GM12878 (cell line): ENCODE data around the gene SH3BGRL3. TPM values are rescaled to one million over a fixed set of nuclear protein-coding genes. Genes with fewer than 3 reads are reported as not detected.

Source experiments
- ATF7 ChIP-seq: fragments of 450-650 bp; IDR thresholded peaks from 2 replicates; pipeline ENCODE4 v1.6.1; 2016; ENCODE audit warnings: low read depth, mild to moderate bottlenecking
- BMI1 ChIP-seq: fragments of 450-650 bp; IDR thresholded peaks from 2 replicates; pipeline ENCODE4 v1.6.1; 2016; ENCODE audit warnings: mild to moderate bottlenecking, moderate library complexity, borderline replicate concordance
- E2F4 ChIP-seq: IDR thresholded peaks from 2 replicates; pipeline ENCODE4 v1.6.1; 2012; ENCODE audit warnings: low read depth, low read length, improper control_type of control experiment
- E2F8 ChIP-seq: fragments of 450-650 bp; IDR thresholded peaks from 2 replicates; pipeline ENCODE4 v1.6.1; 2018; ENCODE audit warnings: mild to moderate bottlenecking, low read depth, moderate library complexity; ENCODE audit not compliant: partially characterized antibody
- HDGF ChIP-seq: fragments of 450-650 bp; IDR thresholded peaks from 2 replicates; pipeline ENCODE4 v1.6.1; 2016; ENCODE audit warnings: antibody characterized with exemption
- MAX ChIP-seq: IDR thresholded peaks from 2 replicates; pipeline ENCODE4 v1.6.1; 2012; ENCODE audit warnings: low read depth, low read length, improper control_type of control experiment
- MXI1 ChIP-seq: fragments of 150-350 bp; IDR thresholded peaks from 2 replicates; pipeline ENCODE4 v1.6.1; 2011; ENCODE audit warnings: low read depth, mild to moderate bottlenecking, inconsistent platforms, low read length, improper control_type of control experiment
- MYC ChIP-seq: IDR thresholded peaks from 2 replicates; pipeline ENCODE4 v1.6.1; 2011; ENCODE audit warnings: mild to moderate bottlenecking, low read length, moderate library complexity, inconsistent platforms; ENCODE audit not compliant: insufficient read depth, insufficient replicate concordance, insufficient read length, severe bottlenecking
- PAX5 ChIP-seq: IDR thresholded peaks from 2 replicates; pipeline ENCODE4 v1.6.1; 2011; ENCODE audit warnings: low read depth, low read length, borderline replicate concordance
- PAX8 ChIP-seq: fragments of 450-650 bp; IDR thresholded peaks from 2 replicates; pipeline ENCODE4 v1.6.1; 2017; ENCODE audit warnings: mild to moderate bottlenecking, moderate library complexity
- POLR2AphosphoS5 ChIP-seq: IDR thresholded peaks from 2 replicates; pipeline ENCODE4 v1.6.1; 2011; ENCODE audit warnings: mild to moderate bottlenecking, low read length, inconsistent platforms
- RELA ChIP-seq: fragments of 450-650 bp; IDR thresholded peaks from 2 replicates; pipeline ENCODE4 v1.8.0; 2014; ENCODE audit warnings: borderline replicate concordance; ENCODE audit not compliant: partially characterized antibody
- SKIL ChIP-seq: fragments of 450-650 bp; IDR thresholded peaks from 2 replicates; pipeline ENCODE4 v1.6.1; 2017; ENCODE audit warnings: mild to moderate bottlenecking, low read depth, inconsistent platforms; ENCODE audit not compliant: poor library complexity, severe bottlenecking
- SMC3 ChIP-seq: IDR thresholded peaks from 2 replicates; pipeline ENCODE4 v1.6.1; 2011; ENCODE audit warnings: low read length, improper control_type of control experiment, borderline replicate concordance
- TAF1 ChIP-seq: IDR thresholded peaks from 2 replicates; pipeline ENCODE4 v1.6.1; 2011; ENCODE audit warnings: mild to moderate bottlenecking, low read depth, low read length, borderline replicate concordance
- TCF3 ChIP-seq: IDR thresholded peaks from 2 replicates; pipeline ENCODE4 v1.6.1; 2012; ENCODE audit warnings: low read depth, mild to moderate bottlenecking, low read length, borderline replicate concordance; ENCODE audit not compliant: insufficient read depth
- ZBTB4 ChIP-seq: fragments of 450-650 bp; formaldehyde crosslinking; IDR thresholded peaks from 2 replicates; pipeline ENCODE4 v1.4.0; 2022; ENCODE audit warnings: mild to moderate bottlenecking, moderate library complexity
- ZNF24 ChIP-seq: fragments of 450-650 bp; IDR thresholded peaks from 2 replicates; pipeline ENCODE4 v1.6.1; 2017; ENCODE audit warnings: antibody characterized with exemption, mild to moderate bottlenecking
- polyA plus RNA-seq, 11 experiments: library from polyadenylated mRNA; depleted of rRNA in 4 of 11; unstranded in 6 of 11; stranded (reverse) in 5 of 11; fragments of >200 nt; fragmentation: Nextera tagmentation in 4 of 11; fragmentation: Illumina TruSeq in 1 of 11; extraction: Ambion mirVana in 4 of 11; extraction: Trizol in 1 of 11; gene quantifications; 1 replicate in 1 of 11; 2 replicates in 10 of 11; pipeline versions ENCODE4 v1.2.1 to v1.2.3, GENCODE V29; 2011 to 2016; ENCODE audit warnings: inconsistent platforms in 2 of 11, missing spikeins in 2 of 11, low read depth in 1 of 11
- total RNA-seq, 4 experiments: library from RNA; depleted of rRNA in 3 of 4; stranded (reverse); fragments of >200 nt in 3 of 4; fragmentation: Illumina TruSeq in 1 of 4; extraction: Trizol in 1 of 4; gene quantifications; 2 replicates each; pipeline versions ENCODE4 v1.2.1 to v1.2.3, GENCODE V29; 2013 to 2021

SH3BGRL3 gene
- total and polyA plus RNA-seq, 10 of the 15 experiments (the other 5 are each of a cell fraction or from before 2014, with no cell fraction given), result 39.7 to 390 (median 118) TPM

GRCh38 chr1:26321315-26322041 is 41.6 kb downstream of the SH3BGRL3 start (continued):
- TF ChIP-seq BMI1 (no peak), E2F4 (no peak), MAX (no peak), TCF3 (no peak), TAF1 (no peak), HDGF (peak; percentile 81; the same call in 1 of the 2 replicates), PAX8 (no peak), ATF7 (peak; percentile 27; the same call in 1 of the 2 replicates), SMC3 (peak; percentile 96), PAX5 (no peak), ZNF24 (peak; percentile 35; the same call in 1 of the 2 replicates), RELA (peak; percentile 50), E2F8 (no peak), MXI1 (peak; percentile 34; the same call in 1 of the 2 replicates), ZBTB4 (CRISPR knock-in tag) (no peak), SKIL (peak; percentile 55), MYC (no peak), POLR2AphosphoS5 (no peak)
